ENCODE results near the gene TGIF1.
A peak's percentile ranks its signal among the peaks of the same experiment; 100 is the strongest.
"Not testable (repeated sequence)": the region's sequence is repeated elsewhere in the genome, so short reads cannot be mapped to it uniquely, and the experiment has no call there.

The TGIF1 gene

GRCh38 chr18:3450012-3450798 is at the start of gene TGIF1:
Gene TGIF1, plus strand, starts transcription at chr18:3450172. Its CDS starts 318 bp downstream, at chr18:3450490.
- DNase-seq: peak; percentile 88

GRCh38 chr18:3400567-3401296 is 49.2 kb upstream of the TGIF1 start:
- DNase-seq: no peak

GRCh38 chr18:3401669-3402620 is 48.0 kb upstream of the TGIF1 start:
- no peak for DNase-seq

- peak; percentile 23 for DNase-seq
These were observed 47.0 kb upstream of the TGIF1 start for GRCh38 chr18:3402982-3403451.

- DNase-seq: no peak
These were observed 44.3 kb upstream of the TGIF1 start for GRCh38 chr18:3405713-3406112.

GRCh38 chr18:3408107-3408506 is 41.9 kb upstream of the TGIF1 start:
- no peak for DNase-seq

GRCh38 chr18:3409811-3410210 is 40.2 kb upstream of the TGIF1 start:
- DNase-seq: no peak

GRCh38 chr18:3410273-3410672 is 39.7 kb upstream of the TGIF1 start:
- no peak for DNase-seq

- not testable (repeated sequence) for DNase-seq
These were observed 39.1 kb upstream of the TGIF1 start for GRCh38 chr18:3410876-3411275.

GRCh38 chr18:3411327-3411726 is 38.6 kb upstream of the TGIF1 start:
- DNase-seq: no peak

- peak; percentile 20 for DNase-seq
These were observed 38.1 kb upstream of the TGIF1 start for GRCh38 chr18:3411854-3412268.

GRCh38 chr18:3412528-3412927 is 37.4 kb upstream of the TGIF1 start:
- not testable (repeated sequence) for DNase-seq

GRCh38 chr18:3415110-3415509 is 34.9 kb upstream of the TGIF1 start:
- DNase-seq: no peak

GRCh38 chr18:3418083-3418482 is 31.9 kb upstream of the TGIF1 start:
- no peak for DNase-seq

GRCh38 chr18:3420919-3421279 is 29.1 kb upstream of the TGIF1 start:
- no peak for DNase-seq

GRCh38 chr18:3422905-3423304 is 27.1 kb upstream of the TGIF1 start:
- DNase-seq: no peak

GRCh38 chr18:3424280-3424890 is 25.6 kb upstream of the TGIF1 start:
- no peak for DNase-seq

- no peak for DNase-seq
These were observed 24.9 kb upstream of the TGIF1 start for GRCh38 chr18:3425030-3425429.

GRCh38 chr18:3425446-3425845 is 24.5 kb upstream of the TGIF1 start:
- no peak for DNase-seq

- no peak for DNase-seq
These were observed 23.9 kb upstream of the TGIF1 start for GRCh38 chr18:3426074-3426473.

GRCh38 chr18:3427944-3428343 is 22.0 kb upstream of the TGIF1 start:
- DNase-seq: no peak

GRCh38 chr18:3429121-3429520 is 20.9 kb upstream of the TGIF1 start:
- DNase-seq: no peak

- DNase-seq: no peak
These were observed 15.3 kb upstream of the TGIF1 start for GRCh38 chr18:3434685-3435084.
